Inflammatory macrophage (primary cell): ENCODE measurements around the gene QSER1.
A peak's percentile ranks its signal among the peaks of the same experiment; 100 is the strongest.

Experiments
- DNase-seq, 2 donors: peaks; one replicate each; pipeline ENCODE4 v3.0.0-alpha.2; 2020 to 2022

The QSER1 gene

GRCh38 chr11:32890843-32891656 is 1.6 kb upstream of the QSER1 start:
- no peak for DNase-seq

DNA sequence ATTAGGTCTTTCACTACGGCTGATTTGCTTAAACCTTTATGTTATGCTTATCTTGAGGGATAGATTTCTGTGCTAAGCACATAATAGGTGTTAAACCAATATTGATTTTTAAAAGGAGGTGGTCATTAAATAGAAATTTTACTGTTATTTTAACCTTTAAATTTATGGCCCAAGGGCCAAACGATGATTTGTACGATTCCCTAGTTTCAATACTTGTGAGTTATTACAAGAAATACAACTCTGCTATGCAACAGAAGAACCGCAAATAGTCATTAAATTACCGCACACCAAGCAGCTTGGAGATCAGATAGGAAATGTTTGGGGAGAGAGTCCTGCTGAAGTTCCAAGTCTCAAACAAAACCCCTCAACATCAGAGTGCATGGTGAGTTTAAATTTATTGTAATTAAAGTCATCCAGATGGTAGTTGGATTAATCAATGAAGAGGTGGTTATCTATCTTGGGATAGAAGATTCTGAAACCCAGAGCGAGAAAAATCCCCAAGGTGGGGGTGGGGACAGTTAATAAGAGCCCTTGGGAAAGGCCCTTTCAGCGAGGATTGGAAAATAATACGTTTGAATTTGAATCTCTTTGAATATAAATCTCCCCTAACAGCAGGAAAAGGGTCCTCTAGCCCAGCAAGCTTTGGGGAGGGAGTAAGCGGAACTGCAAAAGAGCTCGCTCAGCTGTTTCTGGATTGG is 805 bp upstream of the QSER1 start:
- no peak for DNase-seq

- no peak for DNase-seq
These were observed 407 bp downstream of the QSER1 start for GRCh38 chr11:32893093-32893342.

DNA sequence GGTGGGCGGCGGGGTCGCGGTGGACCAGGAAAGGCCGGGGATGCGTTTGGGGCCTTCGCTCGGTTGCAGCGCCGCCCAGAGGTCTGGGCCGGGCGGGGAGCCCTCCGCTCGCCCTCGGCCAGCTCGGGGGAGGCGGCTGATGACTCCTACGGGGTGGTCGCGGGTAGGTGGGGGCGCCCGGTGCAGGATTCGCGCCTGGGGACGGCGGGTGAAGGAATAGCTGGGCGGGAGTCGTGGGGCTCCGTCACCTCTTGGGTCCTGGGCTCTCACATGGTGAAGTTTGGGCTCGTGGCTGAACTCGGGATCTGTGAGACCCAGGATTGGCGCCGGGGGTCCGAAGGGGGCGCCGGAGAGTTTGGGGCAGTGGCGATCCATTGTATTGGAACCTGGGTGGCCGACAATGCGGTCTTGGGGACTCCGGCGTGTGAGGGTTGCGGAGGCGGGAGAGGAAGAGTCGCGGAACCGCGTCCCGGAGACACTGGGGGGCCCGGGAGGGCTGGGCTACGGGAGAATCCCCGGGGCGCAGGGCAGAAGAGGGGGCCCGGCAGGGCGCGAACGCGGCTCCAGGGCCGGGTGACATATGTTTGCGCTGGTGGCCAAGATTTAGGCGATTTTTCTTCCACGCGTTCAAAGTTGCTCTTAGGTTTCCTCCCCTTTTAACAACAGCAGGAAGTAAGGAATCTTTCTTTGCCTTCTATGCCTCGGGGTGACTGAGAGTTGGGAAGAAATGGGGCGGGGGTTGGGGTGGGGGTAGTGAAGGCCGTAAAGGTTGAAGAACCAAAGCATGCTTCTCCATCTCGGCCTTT is 935 bp downstream of the QSER1 start:
- DNase-seq, result peak; percentile 38 to 52

DNA sequence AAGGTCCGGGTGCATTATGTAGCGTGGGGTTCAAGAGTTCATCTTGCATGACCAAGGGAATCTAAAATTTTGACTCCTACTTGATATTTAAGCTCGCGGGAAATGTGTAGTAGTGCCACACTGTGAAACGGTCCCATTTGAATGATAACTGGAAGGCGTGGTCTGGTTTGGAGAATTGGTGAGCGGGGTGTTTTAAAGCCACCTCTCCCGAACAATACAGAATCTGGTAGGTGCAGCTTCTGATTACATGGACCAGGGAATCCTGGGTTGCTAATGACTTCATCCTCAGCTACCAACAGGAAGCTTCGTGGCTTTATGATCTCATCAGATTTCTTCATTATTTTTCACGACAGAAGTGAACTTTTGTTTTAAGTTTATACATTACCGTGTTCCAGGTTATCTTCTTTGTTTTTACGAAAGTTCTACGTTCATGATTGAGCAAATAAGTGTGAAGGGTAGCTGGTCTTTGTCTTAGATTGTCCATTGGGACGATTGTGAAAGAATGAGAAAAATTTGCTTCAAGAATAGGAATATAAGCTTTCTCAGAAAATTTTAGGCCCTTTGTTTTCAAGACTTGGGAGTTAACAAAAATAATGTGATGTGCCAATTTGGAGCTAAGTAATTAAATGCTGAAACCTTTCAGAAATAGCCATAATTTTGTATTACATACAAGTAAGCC is 1.7 kb downstream of the QSER1 start:
- peak; percentile 78 to 81 for DNase-seq

GRCh38 chr11:32894921-32895320 is 2.3 kb downstream of the QSER1 start:
- no peak for DNase-seq

- DNase-seq, result no peak
These were observed 2.9 kb downstream of the QSER1 start for GRCh38 chr11:32895471-32895870.

DNA sequence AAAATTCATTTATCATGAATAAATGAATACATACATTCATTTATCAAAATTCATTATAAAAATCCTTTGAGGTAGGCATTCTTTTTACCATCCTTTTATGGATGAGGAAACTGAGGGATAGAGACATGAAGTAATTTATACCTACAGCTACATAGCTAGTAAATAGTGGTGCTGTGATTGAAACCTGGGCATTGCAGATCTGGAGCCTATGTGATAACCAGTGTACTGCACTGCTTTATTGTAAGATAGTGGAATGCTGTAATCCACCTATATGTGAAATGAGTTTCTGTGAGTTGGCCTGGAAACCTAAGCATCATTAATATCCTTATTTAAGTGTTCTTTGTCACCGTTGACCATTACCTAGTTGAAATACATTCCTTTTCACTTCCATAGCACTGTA is 4.5 kb downstream of the QSER1 start:
- DNase-seq, result no peak

DNA sequence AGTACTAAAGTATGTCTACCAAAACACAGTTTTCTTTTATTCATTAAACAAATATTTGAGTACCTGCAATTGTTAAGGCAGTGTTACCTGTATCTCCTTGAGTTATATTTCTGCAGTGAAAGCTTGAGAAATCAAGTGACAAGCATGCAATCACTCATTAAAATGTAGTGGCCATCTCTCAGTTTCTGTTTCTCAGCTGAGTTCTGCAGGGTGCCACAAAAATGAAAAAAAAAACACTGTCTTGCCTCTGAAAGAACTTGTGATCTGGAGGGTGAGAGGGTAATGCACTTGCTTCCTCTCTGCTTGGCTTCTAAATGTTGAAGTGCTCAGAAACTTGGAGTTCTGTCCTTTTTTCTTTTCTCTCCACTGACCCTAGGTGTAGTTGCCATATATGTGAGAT is 6.8 kb downstream of the QSER1 start:
- DNase-seq, result peak; percentile 42 to 64

DNA sequence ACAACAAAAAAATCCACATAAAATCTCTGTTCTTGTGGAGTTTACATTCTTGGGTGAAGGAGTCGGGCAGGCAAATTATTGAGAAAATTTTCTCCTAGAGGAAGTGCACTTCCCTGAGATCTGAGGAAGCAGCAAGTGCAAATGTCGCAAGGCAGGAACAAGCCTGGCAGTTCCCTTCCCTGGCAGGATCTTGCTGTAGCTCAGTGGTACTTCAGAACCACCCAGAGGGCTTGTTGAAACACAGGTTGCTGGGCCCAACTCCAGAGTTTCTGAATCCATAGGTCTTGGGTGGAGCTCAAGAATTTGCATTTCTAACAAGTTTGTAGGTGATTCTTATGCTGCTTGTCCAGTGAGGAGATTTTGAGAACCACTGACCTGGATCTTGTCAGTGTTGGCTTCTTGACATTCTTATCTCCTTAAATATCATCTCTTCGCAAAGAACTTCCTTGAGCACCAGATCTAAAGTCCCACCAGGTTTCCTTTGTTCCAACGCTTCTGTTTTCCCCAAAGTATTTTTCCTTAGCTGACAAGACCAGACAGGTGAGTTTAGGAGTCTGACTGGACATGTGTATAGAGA is 9.6 kb downstream of the QSER1 start:
- DNase-seq, result peak; percentile 69 to 81

GRCh38 chr11:32905028-32905667 is 12.5 kb downstream of the QSER1 start:
- DNase-seq, result no peak

GRCh38 chr11:32908619-32909018 is 16.0 kb downstream of the QSER1 start:
- no peak for DNase-seq

- DNase-seq, result no peak
These were observed 18.8 kb downstream of the QSER1 start for GRCh38 chr11:32911413-32911812.

DNA sequence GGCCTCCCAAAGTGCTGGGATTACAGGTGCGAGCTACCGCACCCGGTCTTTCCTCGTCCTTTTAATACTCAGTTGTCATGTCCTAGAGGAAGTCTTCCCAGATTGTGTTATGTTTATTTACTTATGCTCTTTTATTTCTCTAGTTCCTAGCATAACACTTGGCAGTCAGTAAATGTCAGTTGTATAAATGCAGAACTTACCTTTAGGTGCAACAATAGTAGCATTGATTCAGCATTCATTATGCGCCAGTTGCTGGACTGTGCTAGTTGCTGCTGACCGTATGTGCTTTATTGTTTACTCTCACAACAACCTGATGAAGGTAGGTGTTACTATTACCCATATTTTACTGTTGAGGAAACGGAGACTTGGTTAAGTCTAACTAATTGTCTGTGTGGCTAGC is 20.8 kb downstream of the QSER1 start:
- no peak for DNase-seq

GRCh38 chr11:32916361-32916760 is 23.8 kb downstream of the QSER1 start:
- DNase-seq, result no peak

- DNase-seq, result no peak
These were observed 24.4 kb downstream of the QSER1 start for GRCh38 chr11:32916994-32917393.

DNA sequence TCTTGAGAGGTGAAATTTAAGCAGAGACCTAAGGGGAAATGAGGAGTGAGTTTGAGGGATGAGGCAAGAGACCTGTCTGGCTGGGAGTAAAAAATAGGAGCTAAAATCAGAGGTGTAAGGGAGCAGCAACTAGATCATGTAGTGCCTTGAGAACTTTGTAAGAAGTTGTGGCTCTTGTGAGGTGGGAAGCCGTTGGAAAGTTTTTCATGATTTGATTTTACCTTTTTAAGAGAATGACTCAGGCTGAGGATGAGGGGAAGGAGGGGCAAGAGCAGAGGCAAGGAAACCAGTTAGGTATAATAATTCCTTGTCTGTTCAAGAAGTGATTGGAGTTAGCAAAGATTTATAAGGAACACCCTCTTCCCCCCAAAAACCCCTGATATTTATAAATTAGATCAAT is 25.8 kb downstream of the QSER1 start:
- no peak for DNase-seq

GRCh38 chr11:32919338-32919737 is 26.7 kb downstream of the QSER1 start:
- DNase-seq, result no peak

GRCh38 chr11:32920570-32920969 is 28.0 kb downstream of the QSER1 start:
- no peak for DNase-seq

GRCh38 chr11:32921204-32921603 is 28.6 kb downstream of the QSER1 start:
- DNase-seq, result no peak

GRCh38 chr11:32931606-32932005 is 39.0 kb downstream of the QSER1 start:
- DNase-seq, result no peak

GRCh38 chr11:32932196-32932595 is 39.6 kb downstream of the QSER1 start:
- DNase-seq, result no peak
